ENCODE measurements around the gene MYH9. TPM values are rescaled to one million over a fixed set of nuclear protein-coding genes. Genes with fewer than 3 reads are reported as not detected.

Gene MYH9
- total RNA-seq, 4 donors from 2014 or later: 304 to 366 (median 322) TPM

- H3K27me3 ChIP-seq: no peaks in the 10 kb centered on the region
- no peak overlapping the region for H3K4me3 ChIP-seq
- no peak for ATAC-seq
- TF ChIP-seq POLR2A (IDR thresholded peaks at IDR 0.05) (no peak), EP300 (IDR thresholded peaks at IDR 0.05) (no peak), POLR2AphosphoS5 (IDR thresholded peaks at IDR 0.05) (no peak), CTCF (IDR thresholded peaks at IDR 0.05) (no peak)
- no peaks in the 10 kb centered on the region for H3K36me3 ChIP-seq
- no peak overlapping the region for H3K27ac ChIP-seq
- WGBS, 2 donors (ENCODE audit: low coverage in 1 of 2): 78 to 85% methylated on average over 8 of the region's 9 CpGs
- no peaks in the 10 kb centered on the region for H3K9me3 ChIP-seq
- peaks cover 0 to 19% (median 3%) of the 10 kb centered on the region in 3 donors for H3K4me1 ChIP-seq
These were observed 29.5 kb upstream of the MYH9 start for GRCh38 chr22:36417281-36417686.

- TF ChIP-seq POLR2A (IDR thresholded peaks at IDR 0.05) (no peak), CTCF (IDR thresholded peaks at IDR 0.05) (no peak), EP300 (IDR thresholded peaks at IDR 0.05) (no peak)
- Histone ChIP-seq H3K36me3 (no peaks in the 10 kb centered on the region), H3K4me3 (no peak overlapping the region)
These were observed 27.8 kb upstream of the MYH9 start for GRCh38 chr22:36415415-36416168.

GRCh38 chr22:36413022-36413775 is 25.4 kb upstream of the MYH9 start:
- H3K27ac ChIP-seq: no peak overlapping the region

More at GRCh38 chr22:36415415-36416168, 27.8 kb upstream of the MYH9 start:
- no peaks in the 10 kb centered on the region for H3K27me3 ChIP-seq
- H3K9me3 ChIP-seq: no peaks in the 10 kb centered on the region
- 85 to 95% methylated on average over 4 to 11 of the region's 12 CpGs for WGBS, 2 donors (ENCODE audit: low coverage in 1 of 2)
- no peak for ATAC-seq
- peaks cover 0 to 19% (median 3%) of the 10 kb centered on the region in 3 donors for H3K4me1 ChIP-seq
- no peak overlapping the region for H3K27ac ChIP-seq

GRCh38 chr22:36411589-36412258 is 24.0 kb upstream of the MYH9 start:
- Histone ChIP-seq H3K27me3 (no peaks in the 10 kb centered on the region), H3K27ac (no peak overlapping the region), H3K36me3 (peaks cover 0 to 4% of the 10 kb centered on the region in 2 donors), H3K4me1 (peaks cover 0 to 9% (median 0%) of the 10 kb centered on the region in 3 donors), H3K9me3 (no peaks in the 10 kb centered on the region), H3K4me3 (no peak overlapping the region)
- 48 to 84% methylated on average over 4 to 5 of the region's 6 CpGs for WGBS, 2 donors (ENCODE audit: low coverage in 1 of 2)
- TF ChIP-seq POLR2AphosphoS5 (IDR thresholded peaks at IDR 0.05) (no peak), POLR2A (IDR thresholded peaks at IDR 0.05) (no peak), CTCF (IDR thresholded peaks at IDR 0.05) (no peak), EP300 (IDR thresholded peaks at IDR 0.05) (no peak)
- ATAC-seq: no peak

More at GRCh38 chr22:36413022-36413775, 25.4 kb upstream of the MYH9 start:
- Histone ChIP-seq H3K27me3 (no peaks in the 10 kb centered on the region), H3K4me1 (peaks cover 0 to 9% (median 0%) of the 10 kb centered on the region in 3 donors), H3K36me3 (peaks cover 0 to 4% of the 10 kb centered on the region in 2 donors), H3K9me3 (no peaks in the 10 kb centered on the region), H3K4me3 (no peak overlapping the region)
- no peak for ATAC-seq
- no peak for TF ChIP-seq POLR2A (IDR thresholded peaks at IDR 0.05)
- TF ChIP-seq POLR2AphosphoS5 (IDR thresholded peaks at IDR 0.05): no peak
- TF ChIP-seq CTCF (IDR thresholded peaks at IDR 0.05): no peak
- no peak for TF ChIP-seq EP300 (IDR thresholded peaks at IDR 0.05)
- WGBS, 2 donors (ENCODE audit: low coverage in 1 of 2): 81% methylated on average over 5 of the region's 11 CpGs; no CpG with 5 or more reads in 1 of the 2 donors
